IMR-90 (cell line): ENCODE data around the gene EDEM1. TPM values are rescaled to one million over a fixed set of nuclear protein-coding genes. Genes with fewer than 3 reads are reported as not detected.
A peak's percentile ranks its signal among the peaks of the same experiment; 100 is the strongest.

Experiments
- ATAC-seq: fragments of 200-7000 bp; cut with Tn5 transposase; 2 replicates; pipeline ENCODE4 v1.9.1; 2020; ENCODE audit warnings: low read depth, mild to moderate bottlenecking, moderate library complexity
- BruUV-seq: library from RNA; stranded (reverse); fragments of 400-500 nt; replicated peaks from 2 replicates; lab custom pipeline; 2021; lab: Mats Ljungman, UMichigan
- CTCF ChIA-PET: fragments of 300-600 bp; formaldehyde crosslinking; extraction: SDS; loops from one replicate; lab custom pipeline; 2021; ENCODE audit warnings: antibody characterized with exemption; lab: Yijun Ruan, JAX
- POLR2A ChIA-PET: fragments of 300-600 bp; sonication (Branson Sonifier 250); formaldehyde crosslinking; loops from one replicate; lab custom pipeline; 2022; ENCODE audit warnings: antibody characterized with exemption; ENCODE audit not compliant: unreplicated experiment; lab: Charles Lee
- DNase-seq: peaks from one replicate; pipeline ENCODE4 v3.0.0; 2013
- H2AFZ ChIP-seq: replicated peaks from 2 replicates; pipeline ENCODE3; 2013; ENCODE audit warnings: low read length, mild to moderate bottlenecking; ENCODE audit not compliant: poor library complexity
- H2AK5ac ChIP-seq: 2 replicates; pipeline ENCODE4 v1.6.1; 2013; ENCODE audit warnings: low read depth, low read length, inconsistent platforms
- H2AK9ac ChIP-seq: replicated peaks from 2 replicates; pipeline ENCODE3; 2013; ENCODE audit warnings: mild to moderate bottlenecking, low read depth, low read length, moderate library complexity; ENCODE audit not compliant: poor library complexity
- H2BK120ac ChIP-seq: 2 replicates; pipeline ENCODE4 v1.6.1; 2013; ENCODE audit warnings: low read depth, low read length, inconsistent platforms
- H2BK15ac ChIP-seq: 3 replicates; pipeline ENCODE4 v1.6.1; 2013; ENCODE audit warnings: low read depth, low read length, inconsistent platforms
- H2BK20ac ChIP-seq: 2 replicates; pipeline ENCODE4 v1.6.1; 2013; ENCODE audit warnings: low read depth, mild to moderate bottlenecking, inconsistent platforms, low read length, moderate library complexity
- H2BK5ac ChIP-seq: 2 replicates; pipeline ENCODE4 v1.6.1; 2013; ENCODE audit warnings: mild to moderate bottlenecking, low read depth, low read length, inconsistent platforms; ENCODE audit not compliant: poor library complexity, severe bottlenecking
- H3K14ac ChIP-seq: replicated peaks from 2 replicates; pipeline ENCODE4 v1.6.1; 2013; ENCODE audit warnings: low read depth, low read length, inconsistent platforms
- H3K18ac ChIP-seq: 2 replicates; pipeline ENCODE4 v1.6.1; 2013; ENCODE audit warnings: low read depth, low read length, control low read depth
- H3K23ac ChIP-seq: 2 replicates; pipeline ENCODE4 v1.6.1; 2013; ENCODE audit warnings: low read depth, low read length, inconsistent platforms
- H3K27ac ChIP-seq: 2 replicates; pipeline ENCODE4 v1.5.1; 2013; ENCODE audit warnings: mild to moderate bottlenecking, control low read depth, low read length; ENCODE audit not compliant: insufficient read depth
- H3K27me3 ChIP-seq: 2 replicates; pipeline ENCODE4 v1.6.1; 2013; ENCODE audit warnings: low read length; ENCODE audit not compliant: control insufficient read depth, insufficient read depth
- H3K36me3 ChIP-seq: 2 replicates; pipeline ENCODE4 v1.6.1; 2013; ENCODE audit warnings: low read length, mixed read lengths; ENCODE audit not compliant: control insufficient read depth, insufficient read depth
- H3K4ac ChIP-seq: 2 replicates; pipeline ENCODE4 v1.6.1; 2013; ENCODE audit warnings: low read depth, low read length, inconsistent platforms
- H3K4me1 ChIP-seq: 2 replicates; pipeline ENCODE4 v1.6.1; 2013; ENCODE audit warnings: low read length, mixed read lengths; ENCODE audit not compliant: control insufficient read depth, insufficient read depth
- H3K4me2 ChIP-seq: 2 replicates; pipeline ENCODE4 v1.6.1; 2013; ENCODE audit warnings: low read depth, mild to moderate bottlenecking, control low read depth, low read length, moderate library complexity
- H3K4me3 ChIP-seq: 2 replicates; pipeline ENCODE4 v1.5.1; 2013; ENCODE audit warnings: low read depth, mild to moderate bottlenecking, control low read depth, low read length, moderate library complexity; ENCODE audit not compliant: insufficient read depth
- H3K56ac ChIP-seq: 2 replicates; pipeline ENCODE4 v1.6.1; 2013; ENCODE audit warnings: low read length, inconsistent platforms; ENCODE audit not compliant: insufficient read depth; ENCODE audit errors: extremely low read depth
- H3K79me1 ChIP-seq, 2 experiments: 2 replicates each; pipeline ENCODE4 v1.6.1; 2013; ENCODE audit warnings: low read length in 2 of 2, inconsistent platforms in 1 of 2, low read depth in 1 of 2
- H3K9ac ChIP-seq: 2 replicates; pipeline ENCODE4 v1.6.1; 2013; ENCODE audit warnings: low read depth, low read length, control low read depth
- H3K9me1 ChIP-seq: 2 replicates; pipeline ENCODE4 v1.6.1; 2013; ENCODE audit warnings: low read length, inconsistent platforms; ENCODE audit not compliant: insufficient read depth
- H3K9me3 ChIP-seq: 2 replicates; pipeline ENCODE4 v1.6.1; 2013; ENCODE audit warnings: low read length; ENCODE audit not compliant: control insufficient read depth, insufficient read depth
- H4K20me1 ChIP-seq: 2 replicates; pipeline ENCODE4 v1.6.1; 2013; ENCODE audit warnings: low read length, inconsistent platforms; ENCODE audit not compliant: insufficient read depth
- H4K5ac ChIP-seq: 2 replicates; pipeline ENCODE4 v1.6.1; 2013; ENCODE audit warnings: mild to moderate bottlenecking, low read depth, low read length, control low read depth
- H4K8ac ChIP-seq, 2 experiments: 2 replicates each; pipeline ENCODE4 v1.6.1; 2013; ENCODE audit warnings: low read depth in 2 of 2, low read length in 2 of 2, control low read depth in 1 of 2, inconsistent platforms in 1 of 2
- H4K91ac ChIP-seq: 2 replicates; pipeline ENCODE4 v1.6.1; 2013; ENCODE audit warnings: low read depth, low read length, inconsistent platforms; ENCODE audit not compliant: insufficient read depth
- BHLHE40 ChIP-seq: fragments of 150-350 bp; IDR thresholded peaks from 2 replicates; pipeline ENCODE4 v1.6.1; 2016; ENCODE audit warnings: mild to moderate bottlenecking, low read depth, low read length
- CTCF ChIP-seq: conservative IDR thresholded peaks from 2 replicates; pipeline ENCODE4 v1.5.1; 2012; ENCODE audit warnings: mild to moderate bottlenecking, low read depth, low read length, improper control_type of control experiment
- FOS ChIP-seq: fragments of 150-350 bp; IDR thresholded peaks from 2 replicates; pipeline ENCODE4 v1.6.1; 2016; ENCODE audit warnings: low read depth, low read length
- MAZ ChIP-seq: IDR thresholded peaks from 2 replicates; pipeline ENCODE4 v1.6.1; 2012; ENCODE audit warnings: low read depth, mild to moderate bottlenecking, low read length, improper control_type of control experiment, moderate library complexity, borderline replicate concordance
- MXI1 ChIP-seq: IDR thresholded peaks from 2 replicates; pipeline ENCODE4 v1.6.1; 2012; ENCODE audit warnings: low read depth, mild to moderate bottlenecking, low read length, moderate library complexity, borderline replicate concordance
- POLR2A ChIP-seq: IDR thresholded peaks from 2 replicates; pipeline ENCODE4 v1.6.1; 2012; ENCODE audit warnings: mild to moderate bottlenecking, low read depth, low read length
- RAD21 ChIP-seq: IDR thresholded peaks from 2 replicates; pipeline ENCODE4 v1.6.1; 2012; ENCODE audit warnings: low read length, improper control_type of control experiment
- RCOR1 ChIP-seq: IDR thresholded peaks from 2 replicates; pipeline ENCODE4 v1.6.1; 2012; ENCODE audit warnings: mild to moderate bottlenecking, low read length, improper control_type of control experiment; ENCODE audit not compliant: insufficient replicate concordance
- USF2 ChIP-seq: fragments of 150-350 bp; IDR thresholded peaks from 2 replicates; pipeline ENCODE4 v1.6.1; 2017; ENCODE audit warnings: mild to moderate bottlenecking, antibody characterized with exemption, low read length, low read depth
- WGBS, 2 experiments: methylation state at CpG; one replicate each; pipeline versions ENCODE4 v1.1.5 to v1.1.7; 2013; ENCODE audit warnings: missing lambda C conversion rate in 2 of 2; ENCODE audit not compliant: insufficient read length in 1 of 2; ENCODE audit errors: extremely low coverage in 2 of 2; 5-methylcytosine and 5-hydroxymethylcytosine counted together
- dilution Hi-C: fragments of 300-500 bp; cut with HindIII; formaldehyde crosslinking; loops from one replicate; pipeline ENCODE4 v1.14.3; 2018; ENCODE audit warnings: low sequenced_read_pairs; ENCODE audit not compliant: unreplicated experiment
- in situ Hi-C: fragments of 300-500 bp; cut with MboI; formaldehyde crosslinking; loops from 3 replicates; pipeline ENCODE4 v1.14.3; 2019; ENCODE audit warnings: low sequenced_read_pairs, inconsistent platforms, mixed read lengths
- intact Hi-C: fragments of 100-400 bp; cut with micrococcal nuclease; formaldehyde crosslinking; loops from 2 replicates; pipeline ENCODE4 v1.10.0; 2022
- polyA plus RNA-seq, 3 experiments: library from polyadenylated mRNA; depleted of rRNA; stranded (reverse); fragments of >200 nt; gene quantifications; 2 replicates each; pipeline ENCODE4 v1.2.3, GENCODE V29; 2012; ENCODE audit warnings: low replicate concordance in 1 of 3
- total RNA-seq: library from RNA; depleted of rRNA; stranded (reverse); fragments of >200 nt; gene quantifications from 2 replicates; pipeline ENCODE4 v1.2.3, GENCODE V29; 2012

Gene EDEM1
- total and polyA plus RNA-seq, 2 of the 4 experiments (the other 2 are of a cell fraction): 23.5 to 27.0 TPM

GRCh38 chr3:5194341-5194740 is 6.8 kb downstream of the EDEM1 start:
- Histone ChIP-seq H2AK5ac (peak overlapping the region; percentile 21; the same call in 1 of the 2 replicates), H2AK9ac (no peak overlapping the region), H3K4me1 (peaks cover 26% of the 10 kb centered on the region), H3K23ac (no peak overlapping the region), H3K27ac (no peak overlapping the region), H3K56ac (no peak overlapping the region), H3K9me1 (peaks cover 10% of the 10 kb centered on the region), H3K27me3 (no peaks in the 10 kb centered on the region), H2BK120ac (peak overlapping the region; percentile 24; the same call in 1 of the 2 replicates), H3K4ac (peak overlapping the region; percentile 22; the same call in 1 of the 2 replicates), H4K8ac (peak overlapping the region in 1 of 2 experiments; percentile 49; a peak in 1 of 4 replicates), H2BK15ac (no peak overlapping the region), H3K14ac (peak overlapping the region; percentile 40; the same call in 1 of the 2 replicates), H4K20me1 (peaks cover 10% of the 10 kb centered on the region; the same call in 1 of the 2 replicates), H2BK20ac (peak overlapping the region; percentile 38; the same call in 1 of the 2 replicates), H3K4me3 (no peak overlapping the region), H4K91ac (no peak overlapping the region), H3K36me3 (peaks cover 4% of the 10 kb centered on the region), H3K18ac (peak overlapping the region; percentile 79; the same call in 1 of the 2 replicates), H2BK5ac (peak overlapping the region; percentile 96), H3K4me2 (peak overlapping the region; percentile 46; the same call in 1 of the 2 replicates), H3K9me3 (no peaks in the 10 kb centered on the region), H2AFZ (no peak overlapping the region), H3K79me1 (peaks cover 13 to 53% of the 10 kb centered on the region in 2 experiments), H3K9ac (no peak overlapping the region), H4K5ac (peak overlapping the region; percentile 15; the same call in 1 of the 2 replicates)
- ATAC-seq (no peak), DNase-seq (no peak)
- intact Hi-C loops: no loop called here
- CTCF ChIA-PET: interaction anchor here (0.7 kb wide), 2 partner anchors 136 to 483 kb away, joined by 3 to 4 read pairs; no protein-coding TSS in a partner anchor
- no TSS peak for BruUV-seq
- POLR2A ChIA-PET: no interaction called here
- TF ChIP-seq RAD21 (no peak), MXI1 (no peak), BHLHE40 (no peak), FOS (no peak), RCOR1 (no peak), USF2 (no peak), POLR2A (no peak), MAZ (no peak), CTCF (no peak)
- WGBS, 2 experiments: no CpG with 5 or more reads among the region's 2 CpGs
- dilution Hi-C loops: no loop called here
- in situ Hi-C loops: no loop called here
